HG02981 (cell line): Measurements from ENCODE around the gene FSTL5.

Source experiments
- ATAC-seq: cut with Tn5 transposase; IDR thresholded peaks from one replicate; pipeline ENCODE4 v1.9.1; 2021; ENCODE audit warnings: mild to moderate bottlenecking, moderate library complexity; ENCODE audit not compliant: unreplicated experiment

Gene FSTL5

GRCh38 chr4:161595230-161595771 lies 568.5 kb downstream of the FSTL5 start:
- ATAC-seq = no peak

GRCh38 chr4:161585011-161585410 lies 578.8 kb downstream of the FSTL5 start:
- ATAC-seq = no peak

GRCh38 chr4:161583549-161583948 lies 580.3 kb downstream of the FSTL5 start:
- ATAC-seq = no peak

- peak; percentile 66 for ATAC-seq
Measured at GRCh38 chr4:161581262-161582230, 582.3 kb downstream of the FSTL5 start.

- ATAC-seq = no peak
Measured at GRCh38 chr4:161577579-161578301, 586.1 kb downstream of the FSTL5 start.

- ATAC-seq = no peak
Measured at GRCh38 chr4:161573836-161574235, 590.0 kb downstream of the FSTL5 start.

GRCh38 chr4:161564230-161564834 lies 599.5 kb downstream of the FSTL5 start:
- ATAC-seq = no peak

GRCh38 chr4:161555689-161556660 lies 607.8 kb downstream of the FSTL5 start:
- ATAC-seq = peak; percentile 78

GRCh38 chr4:161554372-161554990 lies 609.3 kb downstream of the FSTL5 start:
- ATAC-seq = no peak

- ATAC-seq = no peak
Measured at GRCh38 chr4:161546902-161547301, 616.9 kb downstream of the FSTL5 start.

GRCh38 chr4:161540265-161540664 lies 623.5 kb downstream of the FSTL5 start:
- no peak for ATAC-seq

GRCh38 chr4:161538941-161539340 lies 624.9 kb downstream of the FSTL5 start:
- ATAC-seq = no peak

- no peak for ATAC-seq
Measured at GRCh38 chr4:161530710-161531109, 633.1 kb downstream of the FSTL5 start.

GRCh38 chr4:161525121-161525520 lies 638.7 kb downstream of the FSTL5 start:
- no peak for ATAC-seq

- no peak for ATAC-seq
Measured at GRCh38 chr4:161522031-161522430, 641.8 kb downstream of the FSTL5 start.

GRCh38 chr4:161519611-161520010 lies 644.2 kb downstream of the FSTL5 start:
- ATAC-seq = no peak

GRCh38 chr4:161517941-161518340 lies 645.9 kb downstream of the FSTL5 start:
- ATAC-seq = no peak

- ATAC-seq = no peak
Measured at GRCh38 chr4:161505141-161505540, 658.7 kb downstream of the FSTL5 start.

- no peak for ATAC-seq
Measured at GRCh38 chr4:161498155-161498554, 665.6 kb downstream of the FSTL5 start.

GRCh38 chr4:161486461-161486860 lies 677.3 kb downstream of the FSTL5 start:
- ATAC-seq = no peak
